ENCODE results near the gene ADGRF3. TPM values are rescaled to one million over a fixed set of nuclear protein-coding genes. Genes with fewer than 3 reads are reported as not detected.

The ADGRF3 gene
- total RNA-seq, 1 experiment from 2014 or later = 0.09 TPM

GRCh38 chr2:26336719-26337118, 9.9 kb downstream of the ADGRF3 start:
- Histone ChIP-seq H3K4me2 (ENCODE audit: insufficient read depth, insufficient read length, low read length) (no peak overlapping the region), H4K8ac (replicated peaks; ENCODE audit: insufficient read length, low read depth, low read length) (no peak overlapping the region), H3K79me1 (ENCODE audit: insufficient read depth, low read depth, low read length, poor library complexity, severe bottlenecking) (no peaks in the 10 kb centered on the region), H3K79me2 (ENCODE audit: insufficient read depth, low read length) (no peaks in the 10 kb centered on the region), H3K23me2 (ENCODE audit: insufficient read length, low read depth, low read length, poor library complexity, severe bottlenecking) (no peaks in the 10 kb centered on the region), H3K9ac (ENCODE audit: extremely low read depth, insufficient read length, low read length) (no peak overlapping the region), H2AK5ac (ENCODE audit: insufficient read length, low read length) (no peak overlapping the region), H2BK15ac (ENCODE audit: low read depth, low read length) (no peak overlapping the region), H2AFZ (ENCODE audit: low read length) (no peak overlapping the region), H4K91ac (ENCODE audit: insufficient read length, low read depth, low read length) (no peak overlapping the region), H3K56ac (ENCODE audit: insufficient read length, low read depth, low read length) (no peak overlapping the region), H3K4me1 (ENCODE audit: insufficient read depth, low read length) (no peaks in the 10 kb centered on the region; the same call in 1 of the 2 replicates), H3K23ac (ENCODE audit: insufficient read length, low read depth, low read length) (no peak overlapping the region), H3K18ac (ENCODE audit: insufficient read length, low read depth, low read length) (no peak overlapping the region), H2BK5ac (ENCODE audit: insufficient read length, low read length) (no peak overlapping the region), H3K4ac (ENCODE audit: low read depth, low read length) (no peak overlapping the region), H3K27ac (ENCODE audit: insufficient read length, low read depth, low read length) (no peak overlapping the region), H2BK20ac (ENCODE audit: low read depth, low read length, poor library complexity, severe bottlenecking) (no peak overlapping the region), H3K27me3 (ENCODE audit: insufficient read depth, low read length) (no peaks in the 10 kb centered on the region), H4K20me1 (ENCODE audit: control insufficient read depth, insufficient read depth, insufficient read length) (no peaks in the 10 kb centered on the region), H2BK120ac (ENCODE audit: low read depth, low read length, poor library complexity, severe bottlenecking) (no peak overlapping the region), H3T11ph (ENCODE audit: low read length) (no peak overlapping the region), H3K9me3 (ENCODE audit: control insufficient read depth, low read depth, low read length) (no peaks in the 10 kb centered on the region), H3K14ac (ENCODE audit: insufficient read depth, low read length) (no peak overlapping the region), H2BK12ac (ENCODE audit: insufficient read length, low read depth, low read length) (no peak overlapping the region), H4K5ac (ENCODE audit: insufficient read length, low read depth, low read length) (no peak overlapping the region)
- Mint-ChIP-seq H3K4me1 (peaks cover 21 to 25% of the 10 kb centered on the region in 2 experiments), H3K36me3 (ENCODE audit: insufficient read depth in 1 of 3, low read depth in 3 of 3) (no peaks in the 10 kb centered on the region), H3K9me3 (no peaks in the 10 kb centered on the region), H3K27ac (no peak overlapping the region; a peak in 2 of 7 replicates), H3K4me3 (no peak overlapping the region), H3K27me3 (ENCODE audit: low read depth) (no peaks in the 10 kb centered on the region)
- no CpG with 5 or more reads among the region's 2 CpGs for WGBS (ENCODE audit: extremely low coverage, insufficient read length, low lambda C conversion rate)
- TF ChIP-seq CTCF (conservative IDR thresholded peaks at IDR 0.05) = no peak
- no peak for DNase-seq

All from H9 (cell line).